Endodermal cell (in vitro differentiated cells): ENCODE results near the gene SCYL2. TPM values are rescaled to one million over a fixed set of nuclear protein-coding genes. Genes with fewer than 3 reads are reported as not detected.

Experiments used
- DNase-seq: peaks from one replicate; pipeline ENCODE4 v3.0.0-alpha.2; 2017
- H3K27ac ChIP-seq: 2 replicates; pipeline ENCODE4 v1.5.1; 2013; ENCODE audit warnings: mild to moderate bottlenecking, low read depth, low read length, moderate library complexity
- H3K27me3 ChIP-seq: 2 replicates; pipeline ENCODE4 v1.6.1; 2013; ENCODE audit warnings: mild to moderate bottlenecking, low read length, moderate library complexity; ENCODE audit not compliant: insufficient read depth, control insufficient read depth, poor library complexity, severe bottlenecking
- H3K36me3 ChIP-seq: 2 replicates; pipeline ENCODE4 v1.7.0; 2013; ENCODE audit warnings: mild to moderate bottlenecking, low read length, moderate library complexity; ENCODE audit not compliant: control insufficient read depth, insufficient read depth
- H3K4me1 ChIP-seq: one replicate; pipeline ENCODE4 v1.7.0; 2013; ENCODE audit warnings: low read length; ENCODE audit not compliant: control insufficient read depth, insufficient read depth
- H3K4me3 ChIP-seq: 2 replicates; pipeline ENCODE4 v1.5.1; 2013; ENCODE audit warnings: mild to moderate bottlenecking, low read length, moderate library complexity
- H3K9ac ChIP-seq: 2 replicates; pipeline ENCODE4 v1.6.1; 2013; ENCODE audit warnings: mild to moderate bottlenecking, low read length, moderate library complexity; ENCODE audit not compliant: poor library complexity, severe bottlenecking; ENCODE audit errors: extremely low read depth
- H3K9me3 ChIP-seq: 2 replicates; pipeline ENCODE4 v1.6.1; 2013; ENCODE audit warnings: mild to moderate bottlenecking, low read length, moderate library complexity; ENCODE audit not compliant: control insufficient read depth
- H3K27ac Mint-ChIP-seq: 2 replicates; pipeline ENCODE4 v1.8.0; 2020; ENCODE audit warnings: mixed read lengths
- H3K27me3 Mint-ChIP-seq: 2 replicates; pipeline ENCODE4 v1.8.0; 2021; ENCODE audit warnings: mild to moderate bottlenecking, mixed read lengths; ENCODE audit not compliant: insufficient read depth
- H3K36me3 Mint-ChIP-seq: 2 replicates; pipeline ENCODE4 v1.8.0; 2020; ENCODE audit warnings: low read depth, mixed read lengths
- H3K4me1 Mint-ChIP-seq: 2 replicates; pipeline ENCODE4 v1.8.0; 2020; ENCODE audit warnings: mixed read lengths
- H3K4me3 Mint-ChIP-seq: 2 replicates; pipeline ENCODE4 v1.8.0; 2020; ENCODE audit warnings: mild to moderate bottlenecking, moderate library complexity, mixed read lengths
- H3K9me3 Mint-ChIP-seq: 2 replicates; pipeline ENCODE4 v1.8.0; 2020; ENCODE audit warnings: mild to moderate bottlenecking, mixed read lengths
- CTCF ChIP-seq: fragments of 200-600 bp; sonication (generic); conservative IDR thresholded peaks from 2 replicates; pipeline ENCODE4 v1.5.0; 2021; ENCODE audit warnings: antibody characterized with exemption, mild to moderate bottlenecking
- whole genome bisulfite sequencing, 2 experiments: methylation state at CpG; one replicate each; pipeline versions ENCODE4 v1.1.5 to v1.1.7; 2013; ENCODE audit warnings: missing lambda C conversion rate in 2 of 2, mixed read lengths in 1 of 2; ENCODE audit not compliant: insufficient coverage in 1 of 2, insufficient read length in 1 of 2; 5-methylcytosine and 5-hydroxymethylcytosine counted together
- total RNA-seq, 2 donors: library from RNA; stranded (reverse); fragmentation: NEBNext Ultra II Directional in 1 of 2; extraction: Animal tissue kit (Norgen Biotek cat#: 25700) in 1 of 2; gene quantifications; 2 replicates in 1 of 2; 3 replicates in 1 of 2; pipeline ENCODE4 v1.2.1, GENCODE V29; 2021

The SCYL2 gene
- total RNA-seq, 2 donors from 2014 or later = 54.5 to 59.6 TPM

DNA sequence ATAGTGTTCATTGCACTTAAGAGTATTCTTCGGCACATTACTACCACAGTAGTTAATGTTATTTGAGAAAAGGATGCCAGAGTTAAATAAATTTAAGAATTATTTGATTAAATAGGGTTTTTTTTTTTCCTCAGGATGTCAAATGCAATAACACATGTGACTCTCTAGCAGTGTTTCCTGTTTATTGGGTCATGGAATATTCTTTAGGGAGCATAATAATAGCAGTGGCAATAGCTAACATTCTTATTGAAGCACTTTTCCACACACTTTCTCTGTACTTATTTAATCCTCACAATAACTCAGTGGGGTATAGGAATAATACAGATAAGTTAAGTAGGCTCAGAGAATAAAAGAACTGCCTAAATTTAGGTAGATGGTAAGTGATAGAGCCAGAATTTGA lies 44.3 kb downstream of the SCYL2 start:
- H3K4me3 Mint-ChIP-seq = no peak overlapping the region
- H3K27ac Mint-ChIP-seq = no peak overlapping the region
- H3K4me1 Mint-ChIP-seq = no peaks in the 10 kb centered on the region
- H3K27me3 Mint-ChIP-seq = no peaks in the 10 kb centered on the region
- H3K36me3 Mint-ChIP-seq = peaks cover 55% of the 10 kb centered on the region
- Histone ChIP-seq H3K4me1 (no peaks in the 10 kb centered on the region), H3K27ac (no peak overlapping the region), H3K27me3 (no peaks in the 10 kb centered on the region), H3K9ac (no peak overlapping the region), H3K9me3 (peaks cover 8% of the 10 kb centered on the region), H3K36me3 (peaks cover 77% of the 10 kb centered on the region), H3K4me3 (no peak overlapping the region)
- no peak for TF ChIP-seq CTCF
- H3K9me3 Mint-ChIP-seq = peaks cover 15% of the 10 kb centered on the region
- no peak for DNase-seq
- WGBS, 2 experiments = 100% methylated on average over 1 of the region's 1 CpG

GRCh38 chr12:100317371-100317770 lies 50.4 kb downstream of the SCYL2 start:
- Mint-ChIP-seq H3K27ac (no peak overlapping the region), H3K27me3 (no peaks in the 10 kb centered on the region), H3K9me3 (no peaks in the 10 kb centered on the region), H3K4me1 (no peaks in the 10 kb centered on the region), H3K4me3 (no peak overlapping the region), H3K36me3 (peaks cover 60% of the 10 kb centered on the region)
- no peak overlapping the region for H3K27ac ChIP-seq
- no peak overlapping the region for H3K9ac ChIP-seq
- no peak for TF ChIP-seq CTCF
- H3K36me3 ChIP-seq = peaks cover 86% of the 10 kb centered on the region
- no peaks in the 10 kb centered on the region for H3K4me1 ChIP-seq
- H3K4me3 ChIP-seq = no peak overlapping the region
- no peaks in the 10 kb centered on the region for H3K9me3 ChIP-seq
- no peak for DNase-seq
- H3K27me3 ChIP-seq = no peaks in the 10 kb centered on the region
- whole genome bisulfite sequencing, 2 experiments = 84 to 92% methylated on average over 2 of the region's 2 CpGs

DNA sequence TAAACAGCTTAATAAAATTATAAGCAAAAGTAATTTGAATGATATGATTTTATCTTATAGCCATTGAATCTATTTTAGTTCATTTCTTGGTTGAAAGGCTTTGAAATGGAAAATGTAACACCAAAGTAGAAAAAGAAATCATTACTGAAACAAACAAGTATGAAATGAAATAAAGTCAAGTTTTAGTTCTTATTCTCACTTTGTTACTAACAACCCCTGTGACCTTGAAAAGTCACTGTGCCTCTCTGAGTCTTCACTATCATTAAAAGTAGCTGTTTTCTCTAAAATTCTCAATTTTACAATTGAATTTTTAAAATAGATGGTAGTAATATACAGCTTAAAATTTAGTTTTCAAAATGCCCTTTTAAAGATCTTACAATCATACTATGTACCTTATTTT lies 57.5 kb downstream of the SCYL2 start:
- DNase-seq = no peak
- no peak overlapping the region for H3K4me3 ChIP-seq
- no peak for TF ChIP-seq CTCF
- no peaks in the 10 kb centered on the region for H3K4me1 ChIP-seq
- H3K9me3 ChIP-seq = no peaks in the 10 kb centered on the region
- no peak overlapping the region for H3K27ac Mint-ChIP-seq
- peaks cover 45% of the 10 kb centered on the region for H3K36me3 Mint-ChIP-seq
- H3K4me3 Mint-ChIP-seq = no peak overlapping the region
- no peaks in the 10 kb centered on the region for H3K9me3 Mint-ChIP-seq
- H3K9ac ChIP-seq = no peak overlapping the region
- H3K27ac ChIP-seq = no peak overlapping the region
- H3K36me3 ChIP-seq = peaks cover 77% of the 10 kb centered on the region
- no peaks in the 10 kb centered on the region for H3K27me3 ChIP-seq
- no peaks in the 10 kb centered on the region for H3K27me3 Mint-ChIP-seq
- H3K4me1 Mint-ChIP-seq = no peaks in the 10 kb centered on the region
